Measurements from ENCODE around the gene CACNG1.

The CACNG1 gene, protein sequence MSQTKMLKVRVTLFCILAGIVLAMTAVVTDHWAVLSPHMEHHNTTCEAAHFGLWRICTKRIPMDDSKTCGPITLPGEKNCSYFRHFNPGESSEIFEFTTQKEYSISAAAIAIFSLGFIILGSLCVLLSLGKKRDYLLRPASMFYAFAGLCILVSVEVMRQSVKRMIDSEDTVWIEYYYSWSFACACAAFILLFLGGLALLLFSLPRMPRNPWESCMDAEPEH

DNA sequence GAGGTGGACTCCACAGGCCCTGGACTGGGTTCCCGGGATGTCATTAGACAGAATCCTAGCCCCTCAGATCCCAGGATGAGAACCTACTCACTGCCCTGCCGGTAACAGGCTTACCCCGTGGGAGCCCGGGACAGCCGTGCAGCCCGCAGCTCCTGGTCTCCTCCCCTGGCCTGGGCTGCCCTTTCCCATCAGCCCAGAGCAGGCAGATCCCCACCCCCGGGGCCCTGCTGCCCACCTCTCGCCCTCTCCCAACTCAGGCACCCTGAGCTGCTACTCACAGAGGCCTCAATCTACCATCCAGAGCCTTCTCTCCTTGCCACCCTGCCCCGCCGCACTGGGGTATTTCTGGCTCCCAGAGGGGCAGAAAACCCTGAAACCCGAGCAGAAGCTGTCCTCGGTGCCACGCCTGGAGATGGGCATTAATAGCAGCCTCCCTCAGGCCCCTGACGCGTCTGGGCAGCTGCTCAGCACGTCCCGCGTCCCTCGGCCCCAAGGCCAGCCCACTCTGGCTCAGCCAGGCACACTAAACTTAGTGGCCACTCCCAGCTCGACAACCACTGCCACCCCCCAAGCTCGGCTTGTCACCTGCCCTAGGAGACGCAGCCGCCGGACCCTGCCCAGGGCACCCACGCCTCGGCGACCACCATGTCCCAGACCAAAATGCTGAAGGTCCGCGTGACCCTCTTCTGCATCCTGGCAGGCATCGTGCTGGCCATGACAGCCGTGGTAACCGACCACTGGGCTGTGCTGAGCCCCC, at the start of gene CACNG1:
CACNG1 (plus strand) TSS at position 539 of the 757 bp plus-strand sequence; CDS start at position 646, 107 bp downstream.
- DNase-seq = no peak

DNA sequence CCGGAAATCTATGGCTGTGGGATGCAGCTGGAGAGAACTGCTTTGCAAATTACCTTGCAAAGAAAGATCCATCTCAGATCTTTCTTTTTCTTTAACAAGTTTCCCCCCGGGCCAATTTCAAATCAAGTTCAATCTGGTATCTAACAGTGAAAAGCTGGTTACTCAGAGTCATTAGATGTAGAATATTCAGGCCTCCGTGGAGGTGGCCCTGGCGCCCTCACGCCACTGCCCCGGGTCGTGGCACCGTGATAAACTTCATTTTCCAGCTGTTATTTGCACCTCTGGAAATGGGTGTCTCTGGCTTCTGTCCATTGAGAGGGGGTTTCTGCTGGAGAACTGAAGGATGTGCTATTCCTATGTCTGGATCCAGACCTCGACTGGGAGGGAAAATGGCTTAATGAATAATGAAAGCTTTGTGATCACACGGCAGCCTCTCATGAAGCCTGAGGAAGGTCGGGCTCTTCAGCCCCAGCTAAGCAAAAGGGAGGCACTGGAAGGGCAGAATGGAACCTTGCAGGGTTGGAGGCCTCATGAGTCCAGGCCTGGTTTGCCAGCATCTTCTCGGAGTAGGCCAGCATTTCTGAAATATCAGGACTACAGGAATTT, 49.3 kb upstream of the CACNG1 start:
- no peak for DNase-seq

DNA sequence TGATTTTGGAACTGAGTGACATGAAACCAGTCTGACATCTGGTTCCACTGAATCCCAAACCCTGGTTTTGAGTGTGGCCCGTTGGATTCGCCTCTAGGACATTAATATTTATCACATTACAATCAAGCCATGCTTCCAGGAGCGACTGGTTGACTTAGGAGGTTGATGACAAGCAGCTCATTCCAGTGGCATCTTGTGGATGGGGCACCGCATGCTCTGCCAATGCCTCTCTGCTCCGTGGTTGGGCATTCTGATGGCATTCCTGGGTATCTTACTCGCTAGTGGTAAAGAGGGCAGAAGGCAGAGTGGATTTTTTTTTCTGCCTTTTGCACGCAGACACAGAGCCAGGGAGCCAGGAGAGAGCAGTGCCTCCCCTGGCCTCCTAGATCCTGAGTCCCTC, 48.4 kb upstream of the CACNG1 start:
- no peak for DNase-seq

DNA sequence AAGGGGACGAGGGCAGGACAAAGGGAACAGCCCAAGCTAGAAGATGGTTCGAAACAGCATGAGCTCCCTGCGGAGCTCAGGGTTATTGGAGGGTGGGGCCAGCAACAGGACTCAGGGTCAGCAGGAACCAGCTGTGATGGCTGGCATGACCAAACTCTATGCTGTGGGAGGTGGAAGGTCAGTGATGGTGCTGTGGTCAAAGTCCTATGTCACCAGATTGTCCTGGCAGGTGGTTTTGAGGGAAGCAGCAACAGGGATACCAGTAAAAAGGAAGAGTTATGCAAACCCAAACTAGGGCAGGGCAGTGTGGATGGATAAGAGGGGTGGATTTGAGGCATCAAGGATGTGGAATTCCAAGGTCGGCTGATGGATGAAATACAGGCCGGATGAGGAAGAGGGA, 47.4 kb upstream of the CACNG1 start:
- DNase-seq = no peak

DNA sequence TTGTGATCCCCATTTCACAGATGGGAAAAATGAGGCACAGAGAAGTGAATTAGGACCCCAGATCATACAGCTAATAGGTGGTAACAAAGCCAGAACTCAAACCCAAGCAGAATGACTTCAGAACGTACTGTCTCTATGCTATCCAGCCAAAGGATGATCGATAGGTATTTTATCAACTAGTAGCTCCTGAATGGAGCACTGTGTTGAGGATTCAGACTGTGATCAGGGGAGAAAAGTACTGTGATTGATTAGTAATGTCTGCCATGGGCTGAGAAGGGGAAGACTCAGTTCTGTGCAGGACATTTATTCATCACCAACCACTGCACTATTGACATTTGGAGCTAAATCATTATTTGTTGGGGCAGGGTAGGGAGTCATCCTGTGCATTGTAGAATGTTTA, 41.1 kb upstream of the CACNG1 start:
- DNase-seq = no peak

DNA sequence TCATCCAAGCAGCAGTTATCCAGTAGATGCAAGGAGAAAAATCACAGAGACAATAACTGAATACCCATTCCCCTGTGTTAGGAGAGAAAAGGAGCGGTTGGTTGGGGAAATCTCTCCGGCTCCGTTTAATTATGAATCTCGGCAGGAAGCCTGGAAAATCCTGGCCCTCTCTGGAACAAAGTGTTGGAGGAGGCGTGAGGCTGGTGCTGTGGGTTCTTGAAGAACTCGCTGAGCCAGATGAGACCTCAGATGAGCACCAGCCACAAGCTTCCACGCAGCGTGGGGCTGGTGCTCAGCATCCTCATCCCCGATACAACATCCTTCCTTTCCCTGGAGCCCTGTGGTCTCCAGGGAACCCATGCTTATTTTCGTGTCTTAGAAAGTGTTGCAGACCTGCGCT, 40.2 kb upstream of the CACNG1 start:
- no peak for DNase-seq

DNA sequence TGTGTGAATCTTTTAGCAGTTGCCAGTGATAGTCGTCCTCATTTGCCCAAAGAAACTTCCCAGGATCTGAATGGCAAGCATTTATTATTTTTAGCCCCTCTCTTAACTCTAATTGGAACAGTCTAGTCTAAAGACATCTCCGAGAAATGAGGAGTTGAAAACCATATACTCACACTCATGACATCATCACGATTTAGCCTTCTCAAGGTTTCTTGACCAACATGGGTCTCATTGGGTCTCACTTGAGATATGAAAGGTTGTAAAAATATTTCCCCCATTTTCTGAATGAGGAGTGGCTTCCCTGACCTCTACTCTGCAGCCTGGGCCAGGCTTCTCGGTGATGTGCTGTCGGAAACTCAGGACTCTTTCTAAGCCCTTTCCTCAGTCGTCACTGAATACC, 37.1 kb upstream of the CACNG1 start:
- DNase-seq = no peak

DNA sequence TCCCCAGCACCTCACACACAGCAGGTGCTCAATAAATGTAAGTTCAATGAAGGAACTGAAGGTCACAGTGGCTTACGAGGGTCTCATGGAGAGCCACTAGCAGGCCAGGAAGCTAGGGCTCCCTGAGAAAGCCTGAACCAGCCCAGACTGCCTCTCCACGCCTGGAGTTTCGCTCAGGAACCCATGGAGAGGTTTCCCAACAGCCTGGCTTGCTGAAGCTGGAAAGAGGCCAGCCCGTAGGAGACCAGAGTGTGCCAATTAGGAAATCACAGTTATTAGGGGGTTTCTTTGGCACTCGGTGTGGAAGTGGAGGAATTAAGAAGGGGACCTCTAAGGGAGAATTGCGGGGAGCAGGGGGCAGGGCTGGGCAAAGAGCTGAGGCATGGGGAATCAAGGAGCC, 36.3 kb upstream of the CACNG1 start:
- DNase-seq = no peak

DNA sequence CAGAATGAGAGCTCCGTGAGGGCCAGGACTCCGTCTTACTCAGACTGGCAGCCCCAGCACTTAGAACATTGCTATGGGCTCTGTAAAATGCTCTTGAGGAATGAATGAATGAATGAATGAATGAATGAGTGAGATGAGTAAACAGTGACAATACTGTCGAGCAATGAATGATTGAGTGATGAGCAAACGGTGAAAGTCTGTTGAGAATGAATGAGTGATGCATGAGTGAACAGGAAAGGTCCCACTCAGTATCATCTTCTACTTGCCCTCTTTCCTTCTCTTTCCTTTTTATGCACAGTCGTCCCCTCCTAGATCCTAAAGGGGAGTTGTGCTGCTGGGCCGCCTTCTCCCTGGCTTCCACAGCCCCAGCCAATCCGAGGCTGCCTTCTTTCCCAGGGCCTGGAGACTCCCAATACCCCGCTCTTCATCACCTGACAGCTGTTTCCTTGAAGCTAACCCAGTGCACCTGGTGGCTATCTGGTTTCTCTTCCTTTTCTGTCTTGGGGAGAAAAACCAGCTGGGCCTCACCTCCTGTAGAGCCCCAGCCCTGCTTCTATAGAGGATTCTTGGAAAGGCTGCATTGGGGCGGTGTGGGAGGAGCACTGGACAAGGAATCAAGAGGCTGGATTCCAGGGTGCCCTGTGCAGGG, 32.7 kb upstream of the CACNG1 start:
- DNase-seq = no peak

DNA sequence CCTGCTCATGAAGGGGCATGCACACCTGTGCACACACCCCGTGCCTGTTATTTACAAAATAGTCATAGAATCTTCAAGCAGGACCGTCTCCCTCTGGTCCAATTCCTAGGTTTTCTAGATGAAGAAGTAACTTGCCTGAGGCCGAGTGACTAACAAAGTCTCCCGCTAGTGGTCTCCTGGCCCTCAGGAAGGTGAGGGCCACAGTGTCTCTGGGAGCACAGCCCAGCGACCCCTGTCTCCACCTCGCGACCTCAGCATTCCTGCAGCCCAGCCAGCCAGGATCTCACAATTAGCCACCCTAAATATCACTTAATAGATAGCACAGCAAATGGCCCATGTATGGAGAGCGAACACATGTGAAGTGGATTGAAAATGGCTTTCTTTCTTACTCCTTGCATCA, 30.5 kb upstream of the CACNG1 start:
- DNase-seq = no peak

DNA sequence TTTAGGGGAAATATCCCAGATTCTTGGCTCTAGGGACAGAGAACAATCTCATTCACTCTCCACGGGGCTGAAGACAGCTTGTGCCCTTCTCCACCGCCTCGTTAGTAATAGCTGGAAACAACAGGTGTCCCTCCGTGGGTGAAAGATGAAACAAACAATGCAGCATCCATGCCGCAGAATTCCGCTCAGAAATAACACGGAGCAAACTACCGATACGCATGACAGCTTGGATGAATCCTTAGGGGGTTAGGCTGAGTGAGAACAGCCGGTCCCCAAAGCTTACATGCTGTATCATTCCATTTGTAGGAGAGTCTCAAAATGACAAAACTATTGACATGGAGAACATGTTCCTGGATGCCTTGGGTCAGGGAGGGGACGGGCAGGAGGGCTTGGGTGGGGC, 29.4 kb upstream of the CACNG1 start:
- no peak for DNase-seq

DNA sequence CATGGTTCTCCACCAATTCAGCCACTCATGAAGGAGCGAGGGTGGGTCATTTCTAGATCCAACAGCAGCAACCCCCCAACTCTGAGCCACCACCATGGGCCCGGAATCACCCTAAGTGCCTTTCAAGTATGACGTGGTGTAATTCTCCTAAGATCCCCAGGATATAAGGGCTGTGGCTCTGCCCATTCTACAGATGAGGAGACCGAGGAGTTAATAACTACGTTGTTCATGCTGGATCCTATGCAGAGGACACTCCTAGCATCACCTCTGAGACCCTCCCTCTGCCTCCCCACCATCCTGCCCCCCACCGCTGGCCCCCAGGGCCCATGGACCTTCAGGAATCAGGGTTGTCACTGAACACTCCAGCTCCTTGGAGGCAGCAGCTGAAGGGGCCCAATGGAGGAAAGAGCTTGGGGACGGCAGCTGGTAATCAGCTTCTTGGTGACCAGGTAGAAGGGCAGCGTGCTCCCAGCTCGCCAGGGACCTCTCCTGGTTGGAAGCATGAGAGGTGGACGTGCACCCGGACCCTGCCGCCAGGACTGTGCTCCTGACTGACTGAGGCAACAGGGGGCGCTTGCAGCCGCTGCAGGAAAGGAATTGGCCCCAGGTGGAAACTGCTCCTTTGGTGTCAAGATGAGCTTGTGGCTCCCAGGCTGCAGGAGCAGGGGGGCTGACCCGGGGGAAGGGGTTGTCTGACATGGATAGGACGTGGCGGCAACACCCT, 28.2 kb upstream of the CACNG1 start:
- DNase-seq = no peak

DNA sequence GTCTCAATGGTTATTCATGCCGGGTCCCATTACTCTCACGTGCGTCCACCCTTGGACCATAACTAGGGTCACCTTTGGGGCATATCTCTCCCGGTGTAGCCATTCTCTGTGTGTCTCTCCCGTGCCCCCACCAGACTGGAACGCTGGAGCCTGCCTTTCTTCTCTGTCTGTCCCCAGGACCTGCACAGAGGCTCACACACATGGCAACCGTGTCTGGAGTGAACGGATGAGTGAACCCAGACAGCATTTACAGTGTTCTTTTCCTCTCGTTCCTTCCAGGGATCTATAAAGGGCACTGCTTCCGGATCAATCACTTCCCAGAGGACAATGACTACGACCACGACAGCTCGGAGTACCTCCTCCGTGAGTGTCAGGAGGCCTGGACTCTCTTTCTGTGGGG, 26.4 kb upstream of the CACNG1 start:
- DNase-seq = no peak

DNA sequence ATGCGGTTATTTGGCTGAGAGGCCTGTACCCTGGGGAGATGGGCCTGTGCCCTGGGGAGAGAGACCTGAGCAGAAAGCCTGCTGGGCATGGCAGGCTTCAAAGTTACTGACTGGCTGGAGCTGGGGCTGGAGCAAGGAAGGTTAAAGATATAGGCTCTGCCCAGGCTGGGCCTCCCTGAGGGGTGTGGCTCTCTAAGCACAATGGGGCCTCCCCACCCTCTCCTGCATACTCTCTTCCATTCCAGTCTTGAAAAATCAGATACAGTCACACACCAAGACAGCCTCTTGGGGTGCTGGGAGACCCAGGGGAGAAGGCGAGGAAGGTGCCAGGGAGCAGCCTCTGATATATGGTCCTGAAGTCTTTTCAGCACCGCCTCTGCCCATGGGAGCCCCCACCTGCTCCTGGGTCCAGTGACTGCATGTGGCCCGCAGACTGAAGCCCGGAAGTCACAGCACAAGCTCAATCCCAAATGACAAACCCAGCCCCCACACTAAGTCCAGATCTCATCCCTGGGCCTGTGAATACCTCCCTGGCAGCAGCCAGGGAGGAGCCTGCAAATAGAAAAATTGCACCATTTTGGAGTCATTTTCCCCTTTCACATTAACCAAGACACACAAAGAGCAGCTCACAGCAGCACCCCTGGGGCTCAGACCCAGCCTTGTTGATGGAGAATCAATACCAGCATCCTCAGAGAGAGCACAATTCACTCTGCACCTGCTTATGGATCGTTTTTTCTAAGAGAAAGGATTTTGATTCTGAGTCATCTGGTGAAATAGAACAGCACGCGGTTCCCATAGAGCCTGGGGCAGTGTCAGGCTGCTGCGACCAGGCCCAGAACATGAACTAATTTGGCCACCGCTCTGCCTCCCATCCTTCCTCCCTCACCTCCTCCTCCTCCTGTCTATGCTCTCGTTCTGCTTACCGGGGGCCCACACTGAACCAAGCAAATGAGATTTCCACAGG, 25.6 kb upstream of the CACNG1 start:
- no peak for DNase-seq

DNA sequence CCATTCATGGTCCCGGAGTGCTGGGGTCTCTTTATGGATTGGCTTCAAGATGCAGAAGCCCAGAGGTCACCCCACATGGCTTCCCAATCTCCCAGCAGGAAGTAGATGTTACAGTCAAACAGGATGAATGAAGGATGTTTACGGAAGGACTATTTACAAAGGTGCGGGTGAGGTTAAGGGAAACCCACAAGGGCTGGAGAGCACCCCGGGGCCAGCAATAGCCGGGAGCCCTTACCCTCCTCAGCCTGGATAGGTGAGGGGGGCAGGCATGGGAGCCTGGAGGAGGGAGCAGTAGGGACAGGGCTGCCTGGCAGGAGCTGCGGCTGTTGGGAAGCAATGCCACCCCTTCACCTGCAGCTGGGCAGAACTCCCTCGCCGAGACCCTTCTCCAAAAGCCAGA, 24.5 kb upstream of the CACNG1 start:
- DNase-seq = no peak

DNA sequence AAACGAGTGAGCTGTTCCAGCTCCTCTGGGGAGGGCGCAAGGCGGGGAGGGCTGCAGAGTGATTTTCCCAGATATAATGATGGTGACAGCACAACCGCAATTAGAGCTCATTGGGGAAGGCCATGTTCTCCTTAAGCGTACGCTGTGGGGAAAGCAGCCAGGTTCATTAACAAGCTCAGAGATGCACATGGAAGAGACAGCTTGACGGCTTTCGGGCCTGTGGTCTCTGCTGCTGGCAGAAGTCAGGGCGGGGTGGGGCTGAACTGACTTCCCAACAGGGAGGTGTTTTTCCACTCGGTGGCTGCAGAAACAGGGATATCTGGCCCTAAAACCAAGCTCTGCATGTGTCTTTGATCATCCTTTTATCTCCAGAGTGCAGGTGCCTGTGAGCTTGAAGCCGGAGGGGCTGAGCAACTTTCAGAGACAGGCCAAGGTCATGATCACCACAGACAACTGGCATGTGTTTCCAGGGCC, 24.0 kb upstream of the CACNG1 start:
- DNase-seq = no peak

DNA sequence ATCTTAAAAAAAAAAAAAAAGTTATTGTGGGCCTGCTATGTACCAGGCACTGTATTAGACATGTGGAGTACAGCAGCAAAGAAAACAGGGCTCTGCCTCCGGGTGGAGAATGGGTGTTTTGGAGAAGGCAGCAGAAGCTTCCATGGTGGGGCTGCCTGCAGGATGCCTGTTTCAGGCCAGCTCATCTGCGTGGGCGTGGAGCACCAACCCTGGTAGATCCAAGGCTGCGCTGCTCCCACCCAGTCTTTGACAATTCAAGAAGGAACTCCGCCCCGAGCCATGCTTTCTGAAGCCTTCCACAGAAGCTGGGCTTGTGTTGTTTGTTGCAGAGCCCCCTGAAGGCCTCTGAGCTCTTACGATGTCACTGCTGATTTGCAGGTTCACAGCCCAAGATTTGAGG, 23.2 kb upstream of the CACNG1 start:
- DNase-seq = no peak

DNA sequence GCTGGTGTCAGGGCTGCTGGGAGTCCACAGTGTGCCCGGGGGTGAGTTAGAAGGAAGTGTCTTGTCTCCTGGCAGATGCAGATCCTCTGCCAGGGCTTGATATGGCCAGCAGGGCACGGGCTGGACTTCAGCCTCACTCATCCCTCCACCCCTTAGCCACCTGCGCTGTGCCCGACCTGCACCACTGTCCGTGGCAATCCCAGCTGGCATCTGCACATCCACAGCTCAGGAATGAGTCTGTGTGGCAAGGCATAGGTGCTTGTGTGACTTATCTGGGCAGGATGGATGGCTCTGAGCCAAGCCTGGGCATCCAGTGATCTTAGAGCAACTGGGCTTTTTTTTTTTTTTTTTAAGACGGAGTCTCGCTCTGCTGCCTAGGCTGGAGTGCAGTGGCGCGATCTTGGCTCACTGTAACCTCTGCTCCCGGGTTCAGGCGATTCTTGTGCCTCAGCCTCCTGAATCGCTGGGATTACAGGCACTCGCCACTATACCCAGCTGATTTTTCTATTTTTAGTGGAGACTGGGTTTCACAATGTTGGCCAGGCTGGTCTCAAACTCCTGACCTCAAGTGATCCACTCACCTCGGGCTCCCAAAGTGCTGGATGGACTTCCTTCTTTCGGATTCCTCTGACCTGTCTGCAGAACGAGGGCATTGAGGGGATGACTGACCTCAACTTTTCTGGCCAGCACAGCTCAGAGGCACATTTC, 22.5 kb upstream of the CACNG1 start:
- no peak for DNase-seq

DNA sequence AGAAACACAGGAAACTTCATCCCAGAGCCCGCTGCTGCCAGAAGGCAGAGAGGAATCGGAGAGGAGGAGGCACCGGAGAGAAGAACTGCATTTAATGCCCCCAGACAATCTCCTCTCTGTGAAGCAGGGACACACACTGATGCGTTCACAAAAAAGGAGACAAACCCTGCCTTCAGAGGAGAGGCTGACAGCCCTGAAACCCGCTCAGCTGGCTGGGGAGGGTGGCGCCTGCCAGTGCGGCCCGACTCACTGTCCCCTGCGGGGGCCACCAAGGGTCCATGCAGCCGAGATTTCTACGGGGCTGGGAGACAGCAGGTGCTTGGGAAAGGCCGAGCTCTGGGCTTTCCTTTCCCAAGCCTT, 21.9 kb upstream of the CACNG1 start:
- no peak for DNase-seq

DNA sequence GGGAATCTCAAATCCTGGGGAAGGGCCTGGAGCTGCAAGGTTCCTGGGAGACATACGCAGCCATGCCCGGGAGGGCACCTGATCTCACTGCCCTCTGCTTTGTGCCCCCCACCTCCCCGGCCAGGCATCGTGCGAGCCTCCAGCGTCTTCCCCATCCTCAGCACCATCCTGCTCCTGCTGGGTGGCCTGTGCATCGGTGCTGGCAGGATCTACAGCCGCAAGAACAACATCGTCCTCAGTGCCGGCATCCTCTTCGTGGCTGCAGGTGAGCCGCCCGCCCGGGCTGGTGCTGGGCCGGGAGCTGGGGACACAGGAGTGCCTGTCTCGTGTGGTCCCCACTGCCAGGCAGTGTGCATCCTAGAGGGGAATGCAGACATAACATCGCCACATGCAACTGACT, 19.6 kb upstream of the CACNG1 start:
- DNase-seq = no peak

DNA sequence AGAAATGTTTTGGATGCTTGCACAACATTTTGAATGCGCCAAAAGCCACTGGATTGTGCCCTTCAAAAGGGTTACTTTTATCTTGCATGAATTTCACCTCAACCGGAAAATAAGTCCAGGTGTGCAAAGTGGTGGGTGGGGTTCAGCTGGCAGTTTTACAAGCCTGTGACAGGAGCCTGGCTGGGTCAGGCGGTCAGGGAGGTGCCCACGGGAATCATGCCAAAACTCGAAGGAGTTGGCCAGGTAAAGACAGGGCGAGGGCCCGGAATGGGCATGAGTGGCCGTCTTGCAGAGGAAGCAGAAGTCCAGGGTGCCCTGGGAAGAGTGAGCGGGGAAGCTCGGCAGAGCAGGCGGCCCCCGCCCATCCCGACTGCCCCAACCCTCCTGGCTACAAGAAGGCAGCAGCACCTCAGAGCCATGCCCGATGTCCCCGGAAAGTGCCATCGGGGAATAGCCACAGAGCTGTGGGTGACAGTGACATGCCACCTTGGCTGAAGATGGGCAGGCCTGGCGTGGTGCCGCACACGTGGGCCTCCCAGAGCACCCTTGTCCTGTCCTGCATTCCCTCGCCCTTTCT, 19.1 kb upstream of the CACNG1 start:
- no peak for DNase-seq
